ENCODE measurements around the gene PLA1A. TPM values are rescaled to one million over a fixed set of nuclear protein-coding genes. Genes with fewer than 3 reads are reported as not detected.

Gene PLA1A
- total and polyA plus RNA-seq, 2 of the 4 experiments (the other 2 are of a cell fraction) = not detected

- TF ChIP-seq ELK1 (IDR thresholded peaks at IDR 0.05; ENCODE audit: borderline replicate concordance, low read depth, low read length) (no peak), RCOR1 (IDR thresholded peaks at IDR 0.05; ENCODE audit: insufficient replicate concordance, low read length) (no peak), MXI1 (IDR thresholded peaks at IDR 0.05; ENCODE audit: borderline replicate concordance, low read depth, low read length) (no peak)
Measured at GRCh38 chr3:119597548-119598288, at the start of gene PLA1A (continued).

- DNase-seq (no peak), ATAC-seq (ENCODE audit: low read depth) (no peak)
- dilution Hi-C loops (cut with HindIII; ENCODE audit: low sequenced_read_pairs, unreplicated experiment) (no loop called here), in situ Hi-C loops (cut with MboI; ENCODE audit: low sequenced_read_pairs) (no loop called here), intact Hi-C loops (cut with micrococcal nuclease) (no loop called here)
- no peak overlapping the region for H4K8ac ChIP-seq (ENCODE audit: low read depth in 2 of 2, low read length in 2 of 2)
- H3K23ac ChIP-seq (ENCODE audit: low read depth, low read length) = no peak overlapping the region
- H2BK15ac ChIP-seq (ENCODE audit: low read depth, low read length) = no peak overlapping the region
- H3K4me2 ChIP-seq (ENCODE audit: low read depth, low read length) = no peak overlapping the region
- H3K56ac ChIP-seq (ENCODE audit: extremely low read depth, insufficient read depth, low read length) = no peak overlapping the region
- H3K4ac ChIP-seq (ENCODE audit: low read depth, low read length) = no peak overlapping the region
- no peak overlapping the region for H3K4me3 ChIP-seq (ENCODE audit: insufficient read depth, low read depth, low read length)
- no peak overlapping the region for H3K27ac ChIP-seq (ENCODE audit: insufficient read depth, low read length)
- BruUV-seq (replicated peaks) = no TSS peak
- ChIA-PET CTCF (no interaction called here), POLR2A (ENCODE audit: unreplicated experiment) (no interaction called here)
- no peak overlapping the region for H4K91ac ChIP-seq (ENCODE audit: insufficient read depth, low read depth, low read length)
- H4K20me1 ChIP-seq (ENCODE audit: insufficient read depth, low read length) = no peaks in the 10 kb centered on the region
- H3K79me1 ChIP-seq (ENCODE audit: low read depth in 1 of 2, low read length in 2 of 2) = no peaks in the 10 kb centered on the region
- no peak overlapping the region for H2AK5ac ChIP-seq (ENCODE audit: low read depth, low read length)
- no peaks in the 10 kb centered on the region for H3K4me1 ChIP-seq (ENCODE audit: control insufficient read depth, insufficient read depth, low read length)
- H3K9me1 ChIP-seq (ENCODE audit: insufficient read depth, low read length) = no peaks in the 10 kb centered on the region
- no peak overlapping the region for H3K18ac ChIP-seq (ENCODE audit: low read depth, low read length)
- TF ChIP-seq RAD21 (IDR thresholded peaks at IDR 0.05; ENCODE audit: low read length) (no peak), NFE2L2 (IDR thresholded peaks at IDR 0.05; ENCODE audit: low read depth, low read length) (no peak), RCOR1 (IDR thresholded peaks at IDR 0.05; ENCODE audit: insufficient replicate concordance, low read length) (no peak), MAZ (IDR thresholded peaks at IDR 0.05; ENCODE audit: borderline replicate concordance, low read depth, low read length) (no peak), ELK1 (IDR thresholded peaks at IDR 0.05; ENCODE audit: borderline replicate concordance, low read depth, low read length) (no peak), MXI1 (IDR thresholded peaks at IDR 0.05; ENCODE audit: borderline replicate concordance, low read depth, low read length) (no peak)
- H2AK9ac ChIP-seq (replicated peaks; ENCODE audit: low read depth, low read length, poor library complexity) = no peak overlapping the region
- no peak overlapping the region for H4K5ac ChIP-seq (ENCODE audit: low read depth, low read length)
- H3K36me3 ChIP-seq (ENCODE audit: control insufficient read depth, insufficient read depth, low read length) = no peaks in the 10 kb centered on the region
- no peaks in the 10 kb centered on the region for H3K9me3 ChIP-seq (ENCODE audit: control insufficient read depth, insufficient read depth, low read length)
- H2BK120ac ChIP-seq (ENCODE audit: low read depth, low read length) = no peak overlapping the region
- no peak overlapping the region for H3K9ac ChIP-seq (ENCODE audit: low read depth, low read length)
- H2BK20ac ChIP-seq (ENCODE audit: low read depth, low read length) = no peak overlapping the region
- H2BK5ac ChIP-seq (ENCODE audit: low read depth, low read length, poor library complexity, severe bottlenecking) = no peak overlapping the region
- H3K27me3 ChIP-seq (ENCODE audit: control insufficient read depth, insufficient read depth, low read length) = peaks cover 2% of the 10 kb centered on the region; the same call in 1 of the 2 replicates
- H3K14ac ChIP-seq (replicated peaks; ENCODE audit: low read depth, low read length) = no peak overlapping the region
- 0% methylated on average over 1 of the region's 3 CpGs; no CpG with 5 or more reads in 1 of the 2 experiments for WGBS, 2 experiments (ENCODE audit: extremely low coverage in 2 of 2, insufficient read length in 1 of 2)
- H2AFZ ChIP-seq (replicated peaks; ENCODE audit: low read length, poor library complexity) = no peak overlapping the region
Measured at GRCh38 chr3:119548341-119548740, 49.3 kb upstream of the PLA1A start.

Data from IMR-90 (cell line).